ENCODE data around the gene ZSWIM7.

DNA sequence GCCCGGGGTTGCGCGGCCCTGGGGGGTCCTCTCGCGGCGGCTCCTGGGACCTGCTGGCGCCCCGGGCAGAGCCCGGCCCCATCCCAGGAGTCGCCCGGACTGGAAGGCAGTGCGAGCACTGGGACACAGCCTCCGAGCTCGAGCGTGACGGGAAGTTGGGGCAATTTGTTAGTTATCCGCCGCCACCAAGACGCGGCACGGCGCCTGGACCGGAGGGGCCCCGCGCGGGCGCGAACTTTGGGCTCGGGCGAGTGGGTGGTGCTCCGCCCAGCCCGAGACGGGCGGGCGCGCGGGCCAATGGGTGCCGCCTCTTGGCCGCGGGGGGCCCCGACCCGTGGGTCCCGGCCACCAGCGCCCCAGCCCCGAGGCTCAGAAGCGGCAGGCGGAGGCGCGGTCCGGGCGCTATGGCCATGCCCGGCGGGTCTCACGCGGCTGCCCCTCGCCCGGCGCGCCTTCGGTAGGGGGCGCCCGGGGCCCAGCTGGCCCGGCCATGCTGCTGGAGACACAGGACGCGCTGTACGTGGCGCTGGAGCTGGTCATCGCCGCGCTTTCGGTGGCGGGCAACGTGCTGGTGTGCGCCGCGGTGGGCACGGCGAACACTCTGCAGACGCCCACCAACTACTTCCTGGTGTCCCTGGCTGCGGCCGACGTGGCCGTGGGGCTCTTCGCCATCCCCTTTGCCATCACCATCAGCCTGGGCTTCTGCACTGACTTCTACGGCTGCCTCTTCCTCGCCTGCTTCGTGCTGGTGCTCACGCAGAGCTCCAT, 54.6 kb downstream of the ZSWIM7 start, which contains the start of gene ADORA2B:
- TF ChIP-seq, protein P1, sequence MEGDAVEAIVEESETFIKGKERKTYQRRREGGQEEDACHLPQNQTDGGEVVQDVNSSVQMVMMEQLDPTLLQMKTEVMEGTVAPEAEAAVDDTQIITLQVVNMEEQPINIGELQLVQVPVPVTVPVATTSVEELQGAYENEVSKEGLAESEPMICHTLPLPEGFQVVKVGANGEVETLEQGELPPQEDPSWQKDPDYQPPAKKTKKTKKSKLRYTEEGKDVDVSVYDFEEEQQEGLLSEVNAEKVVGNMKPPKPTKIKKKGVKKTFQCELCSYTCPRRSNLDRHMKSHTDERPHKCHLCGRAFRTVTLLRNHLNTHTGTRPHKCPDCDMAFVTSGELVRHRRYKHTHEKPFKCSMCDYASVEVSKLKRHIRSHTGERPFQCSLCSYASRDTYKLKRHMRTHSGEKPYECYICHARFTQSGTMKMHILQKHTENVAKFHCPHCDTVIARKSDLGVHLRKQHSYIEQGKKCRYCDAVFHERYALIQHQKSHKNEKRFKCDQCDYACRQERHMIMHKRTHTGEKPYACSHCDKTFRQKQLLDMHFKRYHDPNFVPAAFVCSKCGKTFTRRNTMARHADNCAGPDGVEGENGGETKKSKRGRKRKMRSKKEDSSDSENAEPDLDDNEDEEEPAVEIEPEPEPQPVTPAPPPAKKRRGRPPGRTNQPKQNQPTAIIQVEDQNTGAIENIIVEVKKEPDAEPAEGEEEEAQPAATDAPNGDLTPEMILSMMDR (IDR thresholded peaks at IDR 0.05), result peak in 4 of 6 experiments; percentile 26 to 72 (median 60)
- TF ChIP-seq POLR2A (IDR thresholded peaks at IDR 0.05), result peak in 1 of 2 donors; percentile 6
